Esophagus muscularis mucosa (tissue), 3 donors: Measurements from ENCODE around the gene ULK4.

ENCODE experiments used
- EP300 ChIP-seq: sonication (generic); formaldehyde crosslinking; IDR thresholded peaks from one replicate; pipeline ENCODE4 v1.6.1; 2017; ENCODE audit warnings: antibody characterized with exemption
- TF ChIP-seq, protein P1 (sequence below), 3 experiments: fragments of 200-600 bp in 2 of 3; fragments of 450-650 bp in 1 of 3; sonication (generic) in 2 of 3; IDR thresholded peaks; one replicate each; pipeline ENCODE4 v1.5.1; 2017 to 2019; ENCODE audit warnings: antibody characterized with exemption in 3 of 3, mild to moderate bottlenecking in 2 of 3, moderate library complexity in 1 of 3

DNA sequence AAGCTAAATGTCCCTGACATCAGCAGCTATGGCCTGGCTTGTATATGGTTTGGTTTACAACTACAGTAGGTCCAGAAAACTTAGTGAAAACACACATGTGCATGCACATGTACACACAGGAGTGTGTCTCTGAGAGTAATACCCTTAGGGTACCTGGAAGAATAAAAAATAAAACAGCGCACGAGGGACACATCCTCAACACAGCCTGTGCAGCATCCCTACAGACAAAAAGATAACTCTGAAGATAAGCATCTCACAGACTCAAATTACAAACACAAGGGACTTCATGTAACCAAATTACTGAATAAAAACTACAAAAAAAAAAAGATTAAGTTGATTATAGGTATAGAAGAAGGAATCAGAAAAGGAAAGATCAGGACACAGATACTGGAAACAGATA is 653.8 kb downstream of the ULK4 start:
- TF ChIP-seq, protein P1, sequence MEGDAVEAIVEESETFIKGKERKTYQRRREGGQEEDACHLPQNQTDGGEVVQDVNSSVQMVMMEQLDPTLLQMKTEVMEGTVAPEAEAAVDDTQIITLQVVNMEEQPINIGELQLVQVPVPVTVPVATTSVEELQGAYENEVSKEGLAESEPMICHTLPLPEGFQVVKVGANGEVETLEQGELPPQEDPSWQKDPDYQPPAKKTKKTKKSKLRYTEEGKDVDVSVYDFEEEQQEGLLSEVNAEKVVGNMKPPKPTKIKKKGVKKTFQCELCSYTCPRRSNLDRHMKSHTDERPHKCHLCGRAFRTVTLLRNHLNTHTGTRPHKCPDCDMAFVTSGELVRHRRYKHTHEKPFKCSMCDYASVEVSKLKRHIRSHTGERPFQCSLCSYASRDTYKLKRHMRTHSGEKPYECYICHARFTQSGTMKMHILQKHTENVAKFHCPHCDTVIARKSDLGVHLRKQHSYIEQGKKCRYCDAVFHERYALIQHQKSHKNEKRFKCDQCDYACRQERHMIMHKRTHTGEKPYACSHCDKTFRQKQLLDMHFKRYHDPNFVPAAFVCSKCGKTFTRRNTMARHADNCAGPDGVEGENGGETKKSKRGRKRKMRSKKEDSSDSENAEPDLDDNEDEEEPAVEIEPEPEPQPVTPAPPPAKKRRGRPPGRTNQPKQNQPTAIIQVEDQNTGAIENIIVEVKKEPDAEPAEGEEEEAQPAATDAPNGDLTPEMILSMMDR (IDR thresholded peaks at IDR 0.05) = no peak
- no peak for TF ChIP-seq EP300
